ENCODE results near the gene INAFM1. TPM values are rescaled to one million over a fixed set of nuclear protein-coding genes. Genes with fewer than 3 reads are reported as not detected.
A peak's percentile ranks its signal among the peaks of the same experiment; 100 is the strongest.
"Not testable (repeated sequence)": the region's sequence is repeated elsewhere in the genome, so short reads cannot be mapped to it uniquely, and the experiment has no call there.

INAFM1 gene
- total RNA-seq, 2 experiments from 2014 or later: 18.7 to 19.9 TPM

- Mint-ChIP-seq H3K4me1 (ENCODE audit: low read depth) (peaks cover 34% of the 10 kb centered on the region), H3K4me3 (peak overlapping the region; percentile 97), H3K36me3 (ENCODE audit: low read depth) (peaks cover 4% of the 10 kb centered on the region), H3K27ac (peak overlapping the region; percentile 97), H3K27me3 (ENCODE audit: low read depth) (no peaks in the 10 kb centered on the region), H3K9me3 (no peaks in the 10 kb centered on the region)
- DNase-seq: peak; percentile 95
- intact Hi-C loops (cut with micrococcal nuclease): loop anchor here (1.0 kb wide), 11 partner anchors 12 to 209 kb away; partner anchors contain the start of genes CCDC9, INAFM1, SAE1 and ZC3H4
- CTCF ChIA-PET: interaction anchor here (0.6 to 6.2 kb wide), 37 partner anchors 8 to 231 kb away, joined by 3 to 189 read pairs (median 6); partner anchors contain the start of genes CCDC9, DHX34, INAFM1 and SAE1
Observed at GRCh38 chr19:47243776-47244547, 30.7 kb upstream of the INAFM1 start.

- H3K27ac Mint-ChIP-seq: peak overlapping the region; percentile 19
- H3K4me3 Mint-ChIP-seq: peak overlapping the region; percentile 32
- CTCF ChIA-PET: interaction anchor here (0.8 to 6.2 kb wide), 22 partner anchors 9 to 234 kb away, joined by 3 to 189 read pairs (median 5); partner anchors contain the start of gene CCDC9
- H3K27me3 Mint-ChIP-seq (ENCODE audit: low read depth): no peaks in the 10 kb centered on the region
- DNase-seq: peak; percentile 90
- intact Hi-C loops (cut with micrococcal nuclease): loop anchor here (1.0 kb wide), 1 partner anchor 234 kb away; no protein-coding TSS in a partner anchor
- H3K9me3 Mint-ChIP-seq: no peaks in the 10 kb centered on the region
- H3K4me1 Mint-ChIP-seq (ENCODE audit: low read depth): peaks cover 20% of the 10 kb centered on the region
- H3K36me3 Mint-ChIP-seq (ENCODE audit: low read depth): peaks cover 4% of the 10 kb centered on the region
Observed at GRCh38 chr19:47247308-47247990, 27.2 kb upstream of the INAFM1 start.

GRCh38 chr19:47253016-47253415, 21.7 kb upstream of the INAFM1 start:
- intact Hi-C loops (cut with micrococcal nuclease); H3K27me3 Mint-ChIP-seq (ENCODE audit: low read depth); H3K9me3 Mint-ChIP-seq; DNase-seq; H3K4me3 Mint-ChIP-seq; H3K36me3 Mint-ChIP-seq (ENCODE audit: low read depth); H3K27ac Mint-ChIP-seq: not testable (repeated sequence)
- peaks cover 12% of the 10 kb centered on the region for H3K4me1 Mint-ChIP-seq (ENCODE audit: low read depth)
- CTCF ChIA-PET: interaction anchor here (0.5 to 1.4 kb wide), 3 partner anchors 9 to 97 kb away, joined by 3 to 5 read pairs (median 4); no protein-coding TSS in a partner anchor

GRCh38 chr19:47253467-47253881, 21.2 kb upstream of the INAFM1 start:
- peaks cover 16% of the 10 kb centered on the region for H3K4me1 Mint-ChIP-seq (ENCODE audit: low read depth)
- H3K36me3 Mint-ChIP-seq (ENCODE audit: low read depth): peaks cover 13% of the 10 kb centered on the region
- H3K27me3 Mint-ChIP-seq (ENCODE audit: low read depth): no peaks in the 10 kb centered on the region
- DNase-seq: no peak
- no peaks in the 10 kb centered on the region for H3K9me3 Mint-ChIP-seq
- CTCF ChIA-PET: interaction anchor here (0.6 to 1.4 kb wide), 2 partner anchors 9 to 42 kb away, joined by 3 to 5 read pairs; no protein-coding TSS in a partner anchor
- no peak overlapping the region for H3K4me3 Mint-ChIP-seq
- no peak overlapping the region for H3K27ac Mint-ChIP-seq
- intact Hi-C loops (cut with micrococcal nuclease): no loop called here

- intact Hi-C loops (cut with micrococcal nuclease): no loop called here
- CTCF ChIA-PET: interaction anchor here (1.4 kb wide), 1 partner anchor 10 kb away, joined by 5 read pairs; no protein-coding TSS in a partner anchor
- Mint-ChIP-seq H3K9me3 (no peaks in the 10 kb centered on the region), H3K4me1 (ENCODE audit: low read depth) (peaks cover 21% of the 10 kb centered on the region), H3K27ac (peak overlapping the region; percentile 5), H3K4me3 (no peak overlapping the region), H3K36me3 (ENCODE audit: low read depth) (peaks cover 18% of the 10 kb centered on the region), H3K27me3 (ENCODE audit: low read depth) (no peaks in the 10 kb centered on the region)
- DNase-seq: no peak
Observed at GRCh38 chr19:47253970-47254369, 20.7 kb upstream of the INAFM1 start.

GRCh38 chr19:47255879-47256692, 18.6 kb upstream of the INAFM1 start, which contains the start of gene CCDC9:
Gene CCDC9 (plus strand): TSS chr19:47256525. CDS start chr19:47258401, 1,876 bp downstream.
- intact Hi-C loops (cut with micrococcal nuclease): loop anchor here (1.0 to 5.0 kb wide), 8 partner anchors 12 to 539 kb away; partner anchors contain the start of genes ARHGAP35, PRKD2 and ZC3H4
- peaks cover 35% of the 10 kb centered on the region for H3K36me3 Mint-ChIP-seq (ENCODE audit: low read depth)
- H3K27me3 Mint-ChIP-seq (ENCODE audit: low read depth): no peaks in the 10 kb centered on the region
- peak; percentile 98 for DNase-seq
- peak within 1 kb of the TSS; percentile 96 for H3K27ac Mint-ChIP-seq
- H3K4me3 Mint-ChIP-seq: peak within 1 kb of the TSS; percentile 88
- H3K4me1 Mint-ChIP-seq (ENCODE audit: low read depth): peaks cover 37% of the 10 kb centered on the region
- H3K9me3 Mint-ChIP-seq: no peaks in the 10 kb centered on the region
- CTCF ChIA-PET: interaction anchor here (0.7 to 2.8 kb wide), 6 partner anchors 9 to 259 kb away, joined by 3 to 20 read pairs (median 7); no protein-coding TSS in a partner anchor

- H3K9me3 Mint-ChIP-seq: no peaks in the 10 kb centered on the region
- no peaks in the 10 kb centered on the region for H3K27me3 Mint-ChIP-seq (ENCODE audit: low read depth)
- CTCF ChIA-PET: interaction anchor here (1.2 to 2.8 kb wide), 5 partner anchors 9 to 244 kb away, joined by 4 to 20 read pairs (median 7); no protein-coding TSS in a partner anchor
- peak overlapping the region; percentile 88 for H3K4me3 Mint-ChIP-seq
- H3K27ac Mint-ChIP-seq: peak overlapping the region; percentile 96
- H3K36me3 Mint-ChIP-seq (ENCODE audit: low read depth): peaks cover 40% of the 10 kb centered on the region
- intact Hi-C loops (cut with micrococcal nuclease): loop anchor here (1.0 to 5.0 kb wide), 13 partner anchors 13 to 540 kb away; partner anchors contain the start of genes ARHGAP35, DHX34, INAFM1 and NAPA
- peak; percentile 100 for DNase-seq
- H3K4me1 Mint-ChIP-seq (ENCODE audit: low read depth): peaks cover 39% of the 10 kb centered on the region
Observed at GRCh38 chr19:47256693-47257410, 17.8 kb upstream of the INAFM1 start.

- H3K9me3 Mint-ChIP-seq: no peaks in the 10 kb centered on the region
- peaks cover 44% of the 10 kb centered on the region for H3K36me3 Mint-ChIP-seq (ENCODE audit: low read depth)
- no peaks in the 10 kb centered on the region for H3K27me3 Mint-ChIP-seq (ENCODE audit: low read depth)
- no peak for DNase-seq
- CTCF ChIA-PET: interaction anchor here (2.8 kb wide), 1 partner anchor 10 kb away, joined by 17 read pairs; no protein-coding TSS in a partner anchor
- H3K4me1 Mint-ChIP-seq (ENCODE audit: low read depth): peaks cover 39% of the 10 kb centered on the region
- intact Hi-C loops (cut with micrococcal nuclease): loop anchor here (1.0 to 5.0 kb wide), 7 partner anchors 17 to 540 kb away; partner anchors contain the start of genes ARHGAP35, DHX34, INAFM1 and NAPA
- H3K4me3 Mint-ChIP-seq: peak overlapping the region; percentile 88
- H3K27ac Mint-ChIP-seq: peak overlapping the region; percentile 96
Observed at GRCh38 chr19:47257411-47258169, 17.1 kb upstream of the INAFM1 start.

GRCh38 chr19:47258434-47258833, 16.3 kb upstream of the INAFM1 start:
- Mint-ChIP-seq H3K4me3 (peak overlapping the region; percentile 88), H3K27me3 (ENCODE audit: low read depth) (no peaks in the 10 kb centered on the region), H3K9me3 (no peaks in the 10 kb centered on the region), H3K36me3 (ENCODE audit: low read depth) (peaks cover 44% of the 10 kb centered on the region), H3K4me1 (ENCODE audit: low read depth) (peaks cover 39% of the 10 kb centered on the region), H3K27ac (peak overlapping the region; percentile 96)
- CTCF ChIA-PET: interaction anchor here (1.3 kb wide), 1 partner anchor 11 kb away, joined by 3 read pairs; no protein-coding TSS in a partner anchor
- intact Hi-C loops (cut with micrococcal nuclease): loop anchor here (5.0 kb wide), 2 partner anchors 396 to 541 kb away; partner anchors contain the start of genes ARHGAP35 and PRKD2
- no peak for DNase-seq

- no peak for DNase-seq
- CTCF ChIA-PET: interaction anchor here (1.3 kb wide), 1 partner anchor 10 kb away, joined by 3 read pairs; no protein-coding TSS in a partner anchor
- peaks cover 44% of the 10 kb centered on the region for H3K36me3 Mint-ChIP-seq (ENCODE audit: low read depth)
- intact Hi-C loops (cut with micrococcal nuclease): loop anchor here (5.0 kb wide), 2 partner anchors 397 to 542 kb away; partner anchors contain the start of genes ARHGAP35 and PRKD2
- peaks cover 39% of the 10 kb centered on the region for H3K4me1 Mint-ChIP-seq (ENCODE audit: low read depth)
- H3K9me3 Mint-ChIP-seq: no peaks in the 10 kb centered on the region
- H3K27me3 Mint-ChIP-seq (ENCODE audit: low read depth): no peaks in the 10 kb centered on the region
- H3K4me3 Mint-ChIP-seq: peak overlapping the region; percentile 88
- peak overlapping the region; percentile 11 for H3K27ac Mint-ChIP-seq
Observed at GRCh38 chr19:47258895-47259555, 15.7 kb upstream of the INAFM1 start.

Measured in activated naive CD4-positive, alpha-beta T cell treated with anti-CD3 and anti-CD28 coated beads for 36 hours (primary cell).